Activated CD4-positive, CD25-positive, alpha-beta regulatory T cell treated with anti-CD3 and anti-CD28 coated beads, Interleukin-2, amount 50 U/mL, for 16 hours (primary cell): ENCODE data around the gene MED17.
"Not testable (repeated sequence)": the region's sequence is repeated elsewhere in the genome, so short reads cannot be mapped to it uniquely, and the experiment has no call there.

ENCODE experiments used
- DNase-seq: peaks from one replicate; pipeline ENCODE4 v3.0.0-alpha.2; 2020; ENCODE audit warnings: low read depth, low spot score

Gene MED17

DNA sequence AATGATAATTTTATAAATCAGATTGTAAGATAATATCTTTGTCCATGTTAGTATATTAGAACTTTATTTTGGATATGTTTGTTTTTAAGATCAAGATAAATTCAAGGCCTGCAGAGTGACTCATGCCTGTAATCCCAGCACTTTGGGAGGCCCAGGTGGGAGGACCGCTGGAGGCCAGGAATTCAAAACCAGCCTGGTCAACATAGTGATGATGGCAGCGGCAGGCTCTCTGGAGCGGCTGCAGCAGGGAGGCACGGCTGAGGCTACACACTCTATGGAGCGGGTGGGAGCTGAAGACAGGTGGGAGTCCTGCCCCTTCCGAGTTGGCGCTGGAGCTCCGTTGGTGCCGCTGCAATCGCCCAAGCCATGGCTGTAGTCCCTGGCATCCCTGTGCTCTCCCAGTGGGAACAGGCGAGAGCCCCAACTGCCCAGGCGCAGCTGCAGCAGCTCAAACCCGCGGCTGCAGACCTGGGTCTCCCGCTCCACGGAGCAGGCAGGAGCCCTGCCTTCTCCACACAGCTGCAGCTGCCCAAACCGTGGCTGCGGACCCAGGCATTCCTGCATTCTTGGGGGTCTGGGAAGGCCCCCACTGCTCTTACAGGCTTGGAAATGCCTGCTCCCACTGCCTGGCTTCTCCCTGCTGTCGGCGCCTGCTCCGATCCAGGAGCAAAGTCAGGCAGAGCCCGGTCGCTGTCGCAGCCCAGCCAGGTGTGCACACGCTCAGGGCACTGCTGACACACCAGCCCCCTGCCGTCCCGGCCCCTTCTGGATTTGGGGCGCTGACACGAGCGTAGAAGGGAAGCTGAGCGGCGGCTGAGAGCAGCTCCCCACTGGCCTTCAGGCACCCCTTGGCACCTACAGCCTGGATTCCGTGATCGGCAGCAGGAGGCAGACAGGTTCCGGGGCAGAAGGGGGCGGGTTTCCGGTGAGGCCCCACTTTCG, 25.9 kb upstream of the MED17 start:
- no peak for DNase-seq

DNA sequence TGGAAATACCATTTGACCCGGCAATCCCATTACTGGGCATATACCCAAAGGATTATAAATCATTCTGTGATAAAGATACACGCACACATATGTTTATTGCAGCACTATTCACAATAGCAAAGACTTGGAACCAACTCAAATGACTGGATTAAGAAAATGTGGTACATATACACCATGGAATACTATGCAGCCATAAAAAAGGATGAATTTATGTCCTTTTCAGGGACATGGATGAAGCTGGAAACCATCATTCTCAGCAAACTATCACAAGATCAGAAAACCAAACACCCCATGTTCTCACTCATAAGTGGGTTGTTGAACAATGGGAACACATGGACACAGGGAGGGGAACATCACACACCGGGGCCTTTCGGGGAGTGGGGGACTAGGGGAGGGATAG, 25.0 kb upstream of the MED17 start:
- not testable (repeated sequence) for DNase-seq

DNA sequence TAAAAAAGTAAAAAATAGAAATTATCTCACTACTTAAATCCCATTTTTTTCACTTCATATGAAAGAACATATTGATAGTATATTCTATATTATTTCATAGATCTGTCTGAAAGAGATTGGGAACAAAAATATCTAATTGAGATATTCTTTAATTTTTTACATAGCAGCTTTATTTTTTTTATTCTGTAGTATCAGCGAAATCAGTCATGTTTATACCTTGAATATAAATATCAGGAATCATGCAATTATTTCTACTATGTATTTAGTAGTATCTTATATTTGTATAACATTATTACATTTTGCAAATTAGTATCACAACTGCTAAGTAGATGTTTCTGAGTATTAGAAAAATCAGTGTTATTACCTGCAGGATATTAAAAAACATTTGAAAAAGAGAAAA, 22.2 kb upstream of the MED17 start:
- DNase-seq = no peak

- DNase-seq = no peak
Observed at GRCh38 chr11:93765551-93765950, 18.5 kb upstream of the MED17 start.

GRCh38 chr11:93766504-93766903, 17.6 kb upstream of the MED17 start:
- DNase-seq = no peak

GRCh38 chr11:93767018-93767417, 17.1 kb upstream of the MED17 start:
- DNase-seq = no peak

DNA sequence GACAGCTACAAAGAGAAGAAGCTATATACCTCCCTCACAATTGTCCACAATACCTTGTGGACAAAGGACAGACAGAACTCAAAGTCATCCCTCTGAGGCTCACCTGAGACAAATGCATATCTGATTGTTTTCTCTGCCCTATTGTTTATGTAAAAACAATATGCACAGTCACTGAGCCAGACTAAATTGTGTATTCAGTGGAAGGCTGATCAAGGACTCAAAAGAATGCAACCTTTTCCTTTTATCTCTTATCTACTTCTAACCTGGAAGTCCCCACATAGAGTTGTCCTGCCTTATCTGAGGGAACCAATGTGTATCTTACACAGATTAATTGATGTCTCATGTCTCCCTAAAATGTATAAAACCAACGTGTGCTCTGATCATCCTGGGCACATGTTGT, 13.9 kb upstream of the MED17 start:
- no peak for DNase-seq

DNA sequence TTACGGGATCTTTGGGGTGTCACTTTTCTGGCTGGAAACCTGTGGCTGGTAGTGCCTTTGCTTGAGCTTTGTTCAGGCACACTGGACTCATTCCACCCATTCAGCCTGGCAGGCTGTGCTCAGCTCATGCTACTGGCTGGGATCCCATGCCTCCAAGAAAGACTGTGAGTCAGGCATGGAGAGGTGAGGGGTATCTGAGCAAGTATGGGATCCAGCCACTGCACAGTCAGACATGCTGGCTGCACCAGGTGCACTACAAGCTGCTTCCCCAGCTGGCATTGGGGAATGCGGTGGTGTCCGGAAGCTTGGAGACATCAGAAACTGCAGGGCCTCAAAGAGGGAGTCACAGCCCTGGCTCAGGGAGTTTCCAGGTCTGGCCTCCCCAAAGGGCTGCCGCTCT, 12.0 kb upstream of the MED17 start:
- DNase-seq = no peak

GRCh38 chr11:93773045-93773477, 11.0 kb upstream of the MED17 start:
- DNase-seq = no peak

DNA sequence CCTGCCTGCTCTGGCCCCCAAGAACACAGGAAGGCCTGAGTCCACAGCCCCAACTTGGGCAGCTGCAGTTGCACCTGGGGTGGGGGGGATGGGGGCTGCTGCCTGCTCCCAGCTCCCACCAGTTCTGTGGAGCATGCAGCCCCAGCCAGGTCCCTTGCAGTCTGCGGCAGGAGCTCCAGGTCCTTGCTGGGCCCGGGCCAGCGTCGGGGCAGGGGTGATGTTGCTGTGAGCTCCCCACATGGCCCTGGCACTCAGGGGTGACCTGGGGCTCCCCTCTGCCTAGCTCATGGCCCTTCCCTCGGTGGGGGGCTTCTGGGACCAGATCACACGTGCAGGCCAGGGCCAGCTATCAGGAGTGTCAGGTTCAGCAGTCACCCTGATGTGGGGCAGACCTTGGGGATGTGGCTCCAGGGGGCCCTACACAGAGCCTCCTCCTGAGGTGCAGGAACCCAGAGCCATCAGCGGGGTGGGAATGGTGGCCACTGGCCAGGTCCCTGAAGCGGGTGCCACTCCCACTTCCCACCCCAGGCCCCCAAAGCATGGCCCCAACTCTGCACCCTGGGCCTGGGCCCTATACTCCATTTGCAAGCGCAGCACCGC, 10.4 kb upstream of the MED17 start:
- DNase-seq = no peak

DNA sequence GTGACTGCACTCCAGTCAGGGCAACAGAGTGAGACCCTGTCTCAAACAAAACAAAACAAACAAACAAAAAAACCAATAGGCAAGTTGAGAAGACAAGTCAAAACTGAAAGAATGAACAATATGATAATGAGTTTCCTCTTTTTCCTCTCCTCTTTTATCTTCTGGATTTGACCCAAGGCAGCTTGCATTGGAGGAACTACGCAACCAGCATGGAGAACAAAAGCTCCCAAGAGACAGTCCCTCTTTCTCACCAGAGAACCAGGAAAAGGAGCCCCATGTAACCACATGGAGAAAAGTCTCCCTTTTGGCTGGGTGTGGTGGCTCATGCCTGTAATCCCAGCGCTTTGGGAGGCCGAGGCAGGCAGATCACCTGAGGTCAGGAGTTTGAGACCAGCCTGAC, 9.5 kb upstream of the MED17 start:
- not testable (repeated sequence) for DNase-seq

DNA sequence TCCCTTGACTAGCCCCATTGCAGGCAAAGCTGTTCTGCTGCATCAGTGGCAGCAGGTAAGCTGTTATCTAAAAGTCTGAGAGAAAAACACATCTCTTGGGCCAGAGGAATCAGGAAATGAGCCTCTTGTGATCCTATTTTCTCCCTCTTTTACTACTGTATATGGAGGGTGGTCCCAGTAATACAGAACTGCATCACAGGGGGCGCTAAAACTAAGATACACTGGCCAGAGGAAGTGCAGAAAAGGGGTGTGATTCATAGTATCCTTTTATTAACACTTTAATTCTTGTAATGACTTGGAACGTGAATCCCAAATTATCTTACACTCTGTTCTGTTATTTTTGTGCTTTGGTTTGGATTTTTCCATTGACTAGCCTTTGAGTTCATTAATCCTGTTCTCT, 8.8 kb upstream of the MED17 start:
- no peak for DNase-seq

GRCh38 chr11:93783362-93783761, 720 bp upstream of the MED17 start:
- DNase-seq = no peak

GRCh38 chr11:93783765-93784144, 327 bp upstream of the MED17 start:
- no peak for DNase-seq

GRCh38 chr11:93784935-93785360, 866 bp downstream of the MED17 start:
- no peak for DNase-seq

- DNase-seq = no peak
Observed at GRCh38 chr11:93791493-93791892, 7.4 kb downstream of the MED17 start.

DNA sequence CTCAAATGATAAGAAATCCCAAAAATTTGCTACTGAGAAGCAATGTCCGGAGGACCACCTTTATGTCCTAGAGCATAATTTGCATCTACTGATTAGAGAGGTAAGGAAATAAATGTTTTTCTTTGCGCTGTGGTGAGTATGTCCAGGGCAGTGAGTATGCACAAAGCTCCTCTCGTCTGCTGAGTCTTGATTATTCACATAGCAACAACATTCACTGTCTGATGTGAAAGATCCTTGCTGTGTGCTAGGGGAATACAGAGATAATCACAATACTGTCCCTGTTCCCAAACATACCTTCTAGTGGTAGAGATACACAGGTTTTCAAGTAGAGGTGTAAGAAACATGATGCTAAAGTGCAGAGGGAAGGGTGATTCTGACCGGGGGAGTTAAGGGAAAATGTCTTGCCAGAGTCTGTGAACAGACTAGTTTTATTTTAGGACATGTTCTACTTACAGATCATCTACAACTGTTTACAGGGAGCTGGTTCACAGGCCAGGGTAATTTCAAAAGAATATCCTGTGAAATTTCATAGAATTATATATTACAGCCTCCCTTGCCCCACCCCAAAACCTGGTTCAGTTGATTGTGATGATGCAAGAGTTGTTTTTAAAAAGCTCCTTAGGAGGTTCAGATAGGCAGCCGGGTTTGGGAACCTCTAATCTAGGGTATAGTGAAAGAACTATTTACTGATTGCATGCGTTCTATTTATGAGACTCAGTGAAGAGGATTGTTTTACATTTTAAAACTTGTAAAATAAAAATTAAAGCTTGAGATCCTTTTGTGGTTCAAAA, 12.6 kb downstream of the MED17 start:
- DNase-seq = no peak

GRCh38 chr11:93801366-93801765, 17.3 kb downstream of the MED17 start:
- no peak for DNase-seq

- no peak for DNase-seq
Observed at GRCh38 chr11:93804879-93805278, 20.8 kb downstream of the MED17 start.

GRCh38 chr11:93807980-93808379, 23.9 kb downstream of the MED17 start:
- DNase-seq = no peak

GRCh38 chr11:93813974-93814373, 29.9 kb downstream of the MED17 start:
- no peak for DNase-seq

GRCh38 chr11:93814966-93815633, 31.0 kb downstream of the MED17 start:
- no peak for DNase-seq
